ENCODE measurements around the gene OR52D1.

The OR52D1 gene

DNA sequence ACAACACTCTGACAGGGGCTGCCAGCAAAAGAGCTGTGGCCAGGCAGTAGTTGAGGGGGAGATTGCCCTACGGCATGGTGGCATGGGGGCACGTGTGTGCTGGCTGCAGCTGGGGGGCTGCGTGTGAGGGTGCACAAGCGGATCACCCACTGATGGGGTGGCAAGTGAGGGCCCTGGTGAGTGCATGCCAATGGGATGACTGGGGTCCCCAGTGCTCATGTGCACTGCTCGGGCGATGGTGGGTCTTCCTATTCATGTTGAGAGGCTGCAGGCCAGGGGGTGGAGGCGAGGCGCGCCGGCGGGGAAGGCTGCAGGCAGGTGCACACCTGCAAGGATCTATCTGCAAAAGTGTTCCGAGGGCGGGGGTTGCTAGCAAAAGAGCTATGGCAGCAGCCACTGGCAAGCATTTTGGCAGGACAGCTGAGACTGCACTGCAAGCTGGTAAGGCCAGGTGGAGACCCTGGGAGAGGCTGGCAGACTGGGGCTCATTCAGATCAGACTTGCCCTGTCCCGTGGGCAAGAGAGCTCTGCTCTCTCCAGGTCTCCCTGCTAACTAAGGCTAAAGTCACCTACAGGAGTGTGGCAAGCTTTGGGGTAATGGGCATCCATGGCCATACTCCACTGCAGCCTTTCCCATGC, 27.4 kb upstream of the OR52D1 start:
- ATAC-seq: no peak
- TF ChIP-seq RARB (CRISPR knock-in tag; IDR thresholded peaks at IDR 0.05): no peak
- no peak for TF ChIP-seq CSDC2 (CRISPR knock-in tag; IDR thresholded peaks at IDR 0.05)
- TF ChIP-seq SNAI2 (CRISPR knock-in tag; IDR thresholded peaks at IDR 0.05): no peak
- no peak for TF ChIP-seq TCF4 (CRISPR knock-in tag; IDR thresholded peaks at IDR 0.05; ENCODE audit: borderline replicate concordance)
- TF ChIP-seq ZFP30 (CRISPR knock-in tag; IDR thresholded peaks at IDR 0.05): no peak
- TF ChIP-seq, protein P1, sequence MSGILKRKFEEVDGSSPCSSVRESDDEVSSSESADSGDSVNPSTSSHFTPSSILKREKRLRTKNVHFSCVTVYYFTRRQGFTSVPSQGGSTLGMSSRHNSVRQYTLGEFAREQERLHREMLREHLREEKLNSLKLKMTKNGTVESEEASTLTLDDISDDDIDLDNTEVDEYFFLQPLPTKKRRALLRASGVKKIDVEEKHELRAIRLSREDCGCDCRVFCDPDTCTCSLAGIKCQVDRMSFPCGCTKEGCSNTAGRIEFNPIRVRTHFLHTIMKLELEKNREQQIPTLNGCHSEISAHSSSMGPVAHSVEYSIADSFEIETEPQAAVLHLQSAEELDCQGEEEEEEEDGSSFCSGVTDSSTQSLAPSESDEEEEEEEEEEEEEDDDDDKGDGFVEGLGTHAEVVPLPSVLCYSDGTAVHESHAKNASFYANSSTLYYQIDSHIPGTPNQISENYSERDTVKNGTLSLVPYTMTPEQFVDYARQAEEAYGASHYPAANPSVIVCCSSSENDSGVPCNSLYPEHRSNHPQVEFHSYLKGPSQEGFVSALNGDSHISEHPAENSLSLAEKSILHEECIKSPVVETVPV (CRISPR knock-in tag; IDR thresholded peaks at IDR 0.05): no peak
- TF ChIP-seq, protein P2, sequence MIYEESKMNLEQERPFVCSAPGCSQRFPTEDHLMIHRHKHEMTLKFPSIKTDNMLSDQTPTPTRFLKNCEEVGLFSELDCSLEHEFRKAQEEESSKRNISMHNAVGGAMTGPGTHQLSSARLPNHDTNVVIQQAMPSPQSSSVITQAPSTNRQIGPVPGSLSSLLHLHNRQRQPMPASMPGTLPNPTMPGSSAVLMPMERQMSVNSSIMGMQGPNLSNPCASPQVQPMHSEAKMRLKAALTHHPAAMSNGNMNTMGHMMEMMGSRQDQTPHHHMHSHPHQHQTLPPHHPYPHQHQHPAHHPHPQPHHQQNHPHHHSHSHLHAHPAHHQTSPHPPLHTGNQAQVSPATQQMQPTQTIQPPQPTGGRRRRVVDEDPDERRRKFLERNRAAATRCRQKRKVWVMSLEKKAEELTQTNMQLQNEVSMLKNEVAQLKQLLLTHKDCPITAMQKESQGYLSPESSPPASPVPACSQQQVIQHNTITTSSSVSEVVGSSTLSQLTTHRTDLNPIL (CRISPR knock-in tag; IDR thresholded peaks at IDR 0.05; ENCODE audit: low read depth): no peak
- TF ChIP-seq, protein P3, sequence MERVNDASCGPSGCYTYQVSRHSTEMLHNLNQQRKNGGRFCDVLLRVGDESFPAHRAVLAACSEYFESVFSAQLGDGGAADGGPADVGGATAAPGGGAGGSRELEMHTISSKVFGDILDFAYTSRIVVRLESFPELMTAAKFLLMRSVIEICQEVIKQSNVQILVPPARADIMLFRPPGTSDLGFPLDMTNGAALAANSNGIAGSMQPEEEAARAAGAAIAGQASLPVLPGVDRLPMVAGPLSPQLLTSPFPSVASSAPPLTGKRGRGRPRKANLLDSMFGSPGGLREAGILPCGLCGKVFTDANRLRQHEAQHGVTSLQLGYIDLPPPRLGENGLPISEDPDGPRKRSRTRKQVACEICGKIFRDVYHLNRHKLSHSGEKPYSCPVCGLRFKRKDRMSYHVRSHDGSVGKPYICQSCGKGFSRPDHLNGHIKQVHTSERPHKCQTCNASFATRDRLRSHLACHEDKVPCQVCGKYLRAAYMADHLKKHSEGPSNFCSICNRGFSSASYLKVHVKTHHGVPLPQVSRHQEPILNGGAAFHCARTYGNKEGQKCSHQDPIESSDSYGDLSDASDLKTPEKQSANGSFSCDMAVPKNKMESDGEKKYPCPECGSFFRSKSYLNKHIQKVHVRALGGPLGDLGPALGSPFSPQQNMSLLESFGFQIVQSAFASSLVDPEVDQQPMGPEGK (CRISPR knock-in tag; IDR thresholded peaks at IDR 0.05; ENCODE audit: borderline replicate concordance): no peak
- no peak for TF ChIP-seq ZNF70 (CRISPR knock-in tag; IDR thresholded peaks at IDR 0.05)
- TF ChIP-seq TOX (CRISPR knock-in tag; IDR thresholded peaks at IDR 0.05; ENCODE audit: borderline replicate concordance): no peak
- no peak for TF ChIP-seq GLIS3 (CRISPR knock-in tag; IDR thresholded peaks at IDR 0.05)
- TF ChIP-seq ESRRG (CRISPR knock-in tag; IDR thresholded peaks at IDR 0.05): no peak

GRCh38 chr11:5467527-5467926, 21.0 kb upstream of the OR52D1 start:
- no peak for ATAC-seq
- no peak for TF ChIP-seq CSDC2 (CRISPR knock-in tag; IDR thresholded peaks at IDR 0.05)
- no peak for TF ChIP-seq ESRRG (CRISPR knock-in tag; IDR thresholded peaks at IDR 0.05)
- TF ChIP-seq TOX (CRISPR knock-in tag; IDR thresholded peaks at IDR 0.05; ENCODE audit: borderline replicate concordance): no peak
- TF ChIP-seq SNAI2 (CRISPR knock-in tag; IDR thresholded peaks at IDR 0.05): no peak
- TF ChIP-seq RARB (CRISPR knock-in tag; IDR thresholded peaks at IDR 0.05): no peak
- TF ChIP-seq, protein P1 (CRISPR knock-in tag; IDR thresholded peaks at IDR 0.05): no peak
- TF ChIP-seq TSHZ2 (CRISPR knock-in tag; IDR thresholded peaks at IDR 0.05): no peak
- no peak for TF ChIP-seq ARNTL (CRISPR knock-in tag; IDR thresholded peaks at IDR 0.05; ENCODE audit: borderline replicate concordance, low read depth)
- no peak for TF ChIP-seq OSR1 (CRISPR knock-in tag; IDR thresholded peaks at IDR 0.05)
- no peak for TF ChIP-seq TCF4 (CRISPR knock-in tag; IDR thresholded peaks at IDR 0.05; ENCODE audit: borderline replicate concordance)
- no peak for TF ChIP-seq GLIS3 (CRISPR knock-in tag; IDR thresholded peaks at IDR 0.05)
- no peak for TF ChIP-seq POU6F1 (CRISPR knock-in tag; IDR thresholded peaks at IDR 0.05; ENCODE audit: borderline replicate concordance, low read depth)
- TF ChIP-seq, protein P2 (CRISPR knock-in tag; IDR thresholded peaks at IDR 0.05; ENCODE audit: low read depth): no peak
- TF ChIP-seq ISL1 (CRISPR knock-in tag; IDR thresholded peaks at IDR 0.05): no peak
- TF ChIP-seq ZFP30 (CRISPR knock-in tag; IDR thresholded peaks at IDR 0.05): no peak
- TF ChIP-seq ZFP3 (CRISPR knock-in tag; IDR thresholded peaks at IDR 0.05): no peak
- no peak for TF ChIP-seq ZC3H10 (CRISPR knock-in tag; IDR thresholded peaks at IDR 0.05)
- TF ChIP-seq BACH2 (CRISPR knock-in tag; IDR thresholded peaks at IDR 0.05; ENCODE audit: borderline replicate concordance): no peak
- TF ChIP-seq ZNF70 (CRISPR knock-in tag; IDR thresholded peaks at IDR 0.05): no peak
- TF ChIP-seq PPARA (CRISPR knock-in tag; IDR thresholded peaks at IDR 0.05; ENCODE audit: borderline replicate concordance): no peak
